Measurements from ENCODE around the gene DENND1C. TPM values are rescaled to one million over a fixed set of nuclear protein-coding genes. Genes with fewer than 3 reads are reported as not detected.

The DENND1C gene
- total RNA-seq, 1 donor from 2014 or later: not detected

DNA sequence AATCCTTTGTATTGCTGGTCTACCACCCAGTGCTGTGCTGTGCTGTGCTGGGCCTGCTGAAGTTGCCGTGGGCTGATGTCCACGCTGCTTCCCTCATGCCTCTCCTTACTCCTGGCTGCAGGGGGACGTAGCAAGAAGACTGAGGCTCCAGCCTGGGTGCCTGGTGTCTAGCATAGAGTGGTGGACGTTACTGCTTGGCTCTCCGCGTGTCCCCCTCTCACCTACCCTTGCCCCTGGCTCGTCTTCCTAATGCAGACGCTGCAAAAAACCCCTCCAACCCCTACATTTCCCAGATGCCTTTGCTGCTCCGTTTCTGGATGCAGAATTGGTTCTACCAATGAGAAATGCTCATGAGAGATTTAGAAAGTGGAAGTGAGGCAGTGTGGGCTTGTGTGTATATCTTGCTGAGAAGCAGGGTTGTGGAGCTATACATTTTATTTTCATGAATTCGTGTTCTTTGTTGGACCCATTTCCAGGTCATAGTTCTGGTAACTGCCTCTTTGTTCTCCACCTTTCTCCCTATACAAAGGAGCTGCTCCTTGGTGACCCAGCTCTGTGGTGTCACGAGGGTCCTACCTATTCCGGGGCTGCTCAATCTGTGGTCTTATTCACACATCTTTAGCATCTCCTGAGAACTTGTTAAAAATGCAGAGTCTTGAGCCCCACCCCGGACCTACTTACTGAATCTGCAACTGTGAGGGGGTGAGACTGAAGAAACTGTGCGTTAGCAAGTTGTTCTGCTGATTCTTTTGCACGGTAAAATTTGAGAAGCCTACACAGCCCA, 7.9 kb upstream of the DENND1C start:
- DNase-seq (ENCODE audit: extremely low spot score, unreplicated experiment): no peak
- H3K4me1 Mint-ChIP-seq (ENCODE audit: unreplicated experiment): no peaks in the 10 kb centered on the region
- peaks cover 5% of the 10 kb centered on the region for H3K9me3 Mint-ChIP-seq (ENCODE audit: unreplicated experiment)
- H3K36me3 Mint-ChIP-seq (ENCODE audit: unreplicated experiment): no peaks in the 10 kb centered on the region
- TF ChIP-seq, protein P1, sequence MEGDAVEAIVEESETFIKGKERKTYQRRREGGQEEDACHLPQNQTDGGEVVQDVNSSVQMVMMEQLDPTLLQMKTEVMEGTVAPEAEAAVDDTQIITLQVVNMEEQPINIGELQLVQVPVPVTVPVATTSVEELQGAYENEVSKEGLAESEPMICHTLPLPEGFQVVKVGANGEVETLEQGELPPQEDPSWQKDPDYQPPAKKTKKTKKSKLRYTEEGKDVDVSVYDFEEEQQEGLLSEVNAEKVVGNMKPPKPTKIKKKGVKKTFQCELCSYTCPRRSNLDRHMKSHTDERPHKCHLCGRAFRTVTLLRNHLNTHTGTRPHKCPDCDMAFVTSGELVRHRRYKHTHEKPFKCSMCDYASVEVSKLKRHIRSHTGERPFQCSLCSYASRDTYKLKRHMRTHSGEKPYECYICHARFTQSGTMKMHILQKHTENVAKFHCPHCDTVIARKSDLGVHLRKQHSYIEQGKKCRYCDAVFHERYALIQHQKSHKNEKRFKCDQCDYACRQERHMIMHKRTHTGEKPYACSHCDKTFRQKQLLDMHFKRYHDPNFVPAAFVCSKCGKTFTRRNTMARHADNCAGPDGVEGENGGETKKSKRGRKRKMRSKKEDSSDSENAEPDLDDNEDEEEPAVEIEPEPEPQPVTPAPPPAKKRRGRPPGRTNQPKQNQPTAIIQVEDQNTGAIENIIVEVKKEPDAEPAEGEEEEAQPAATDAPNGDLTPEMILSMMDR (IDR thresholded peaks at IDR 0.05): no peak
- H3K27me3 Mint-ChIP-seq (ENCODE audit: unreplicated experiment): peaks cover 2% of the 10 kb centered on the region
- no peak overlapping the region for H3K4me3 Mint-ChIP-seq (ENCODE audit: unreplicated experiment)
- H3K27ac Mint-ChIP-seq (ENCODE audit: unreplicated experiment): no peak overlapping the region

DNA sequence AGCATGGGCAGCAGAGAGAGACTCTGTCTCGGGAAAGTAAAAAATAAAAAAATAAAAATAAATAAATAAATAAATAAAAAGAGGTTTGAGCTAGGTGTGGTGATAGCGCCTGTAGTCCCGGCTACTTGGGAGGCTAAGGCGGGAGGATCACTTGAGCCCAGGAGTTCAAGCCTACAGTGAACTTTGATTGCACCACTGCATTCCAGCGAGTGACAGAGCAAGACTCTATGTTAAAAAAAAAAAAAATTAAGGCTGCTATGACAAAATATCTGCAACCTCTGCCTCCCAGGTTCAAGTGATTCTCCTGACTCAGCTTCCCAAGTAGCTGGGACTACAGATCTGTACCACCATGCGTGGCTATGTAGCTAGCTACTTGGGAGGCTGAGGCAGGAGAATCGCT, 3.2 kb upstream of the DENND1C start:
- TF ChIP-seq, protein P1 (IDR thresholded peaks at IDR 0.05): no peak
- H3K4me1 Mint-ChIP-seq (ENCODE audit: unreplicated experiment): no peaks in the 10 kb centered on the region
- DNase-seq (ENCODE audit: extremely low spot score, unreplicated experiment): no peak
- no peaks in the 10 kb centered on the region for H3K36me3 Mint-ChIP-seq (ENCODE audit: unreplicated experiment)
- no peaks in the 10 kb centered on the region for H3K9me3 Mint-ChIP-seq (ENCODE audit: unreplicated experiment)
- no peaks in the 10 kb centered on the region for H3K27me3 Mint-ChIP-seq (ENCODE audit: unreplicated experiment)
- H3K4me3 Mint-ChIP-seq (ENCODE audit: unreplicated experiment): no peak overlapping the region
- no peak overlapping the region for H3K27ac Mint-ChIP-seq (ENCODE audit: unreplicated experiment)

DNA sequence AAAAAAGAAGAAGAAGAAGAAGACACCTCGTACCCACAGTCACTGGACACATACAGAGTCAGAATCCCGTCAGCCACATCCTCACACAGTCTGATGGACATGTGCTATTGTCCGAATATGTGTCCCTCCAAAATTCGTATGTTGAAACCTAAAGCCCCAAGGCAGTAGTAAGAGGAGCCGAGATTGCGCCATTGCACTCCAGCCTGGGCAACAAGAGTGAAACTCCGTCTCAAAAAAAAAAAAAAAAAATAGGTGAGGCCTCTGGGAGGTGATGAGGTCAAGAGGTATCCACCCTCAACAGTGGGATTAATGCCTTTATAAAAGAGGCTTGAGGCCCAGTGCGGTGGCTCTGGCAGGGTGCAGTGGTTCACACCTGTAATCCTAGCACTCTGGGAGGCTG, 2.6 kb upstream of the DENND1C start:
- H3K27me3 Mint-ChIP-seq (ENCODE audit: unreplicated experiment): no peaks in the 10 kb centered on the region
- H3K4me1 Mint-ChIP-seq (ENCODE audit: unreplicated experiment): no peaks in the 10 kb centered on the region
- no peak overlapping the region for H3K4me3 Mint-ChIP-seq (ENCODE audit: unreplicated experiment)
- TF ChIP-seq, protein P1 (IDR thresholded peaks at IDR 0.05): no peak
- H3K9me3 Mint-ChIP-seq (ENCODE audit: unreplicated experiment): no peaks in the 10 kb centered on the region
- H3K36me3 Mint-ChIP-seq (ENCODE audit: unreplicated experiment): no peaks in the 10 kb centered on the region
- no peak for DNase-seq (ENCODE audit: extremely low spot score, unreplicated experiment)
- no peak overlapping the region for H3K27ac Mint-ChIP-seq (ENCODE audit: unreplicated experiment)

GRCh38 chr19:6483235-6483634, 1.6 kb upstream of the DENND1C start:
- Mint-ChIP-seq H3K9me3 (ENCODE audit: unreplicated experiment) (no peaks in the 10 kb centered on the region), H3K27ac (ENCODE audit: unreplicated experiment) (no peak overlapping the region), H3K36me3 (ENCODE audit: unreplicated experiment) (no peaks in the 10 kb centered on the region), H3K4me1 (ENCODE audit: unreplicated experiment) (no peaks in the 10 kb centered on the region), H3K27me3 (ENCODE audit: unreplicated experiment) (no peaks in the 10 kb centered on the region), H3K4me3 (ENCODE audit: unreplicated experiment) (no peak overlapping the region)
- no peak for DNase-seq (ENCODE audit: extremely low spot score, unreplicated experiment)
- TF ChIP-seq, protein P1 (IDR thresholded peaks at IDR 0.05): no peak

DNA sequence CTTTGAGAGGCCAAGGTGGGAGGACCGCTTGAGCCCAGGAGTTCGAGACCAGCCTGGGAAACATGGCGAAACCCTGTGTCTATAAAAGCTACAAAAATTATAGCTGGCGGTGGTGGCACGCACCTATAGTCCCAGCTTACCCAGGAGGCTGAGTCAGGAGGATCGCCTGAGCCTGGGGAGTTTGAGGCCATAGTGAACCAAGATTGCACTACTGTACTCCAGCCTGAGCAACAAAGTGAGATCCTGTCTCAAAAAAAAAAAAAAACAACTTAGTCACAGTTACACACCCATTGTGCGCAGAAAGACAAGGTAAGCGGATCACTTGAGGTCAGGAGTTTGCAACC, 728 bp upstream of the DENND1C start:
- H3K9me3 Mint-ChIP-seq (ENCODE audit: unreplicated experiment): no peaks in the 10 kb centered on the region
- TF ChIP-seq, protein P1 (IDR thresholded peaks at IDR 0.05): no peak
- no peak overlapping the region for H3K4me3 Mint-ChIP-seq (ENCODE audit: unreplicated experiment)
- H3K27me3 Mint-ChIP-seq (ENCODE audit: unreplicated experiment): no peaks in the 10 kb centered on the region
- no peak overlapping the region for H3K27ac Mint-ChIP-seq (ENCODE audit: unreplicated experiment)
- H3K36me3 Mint-ChIP-seq (ENCODE audit: unreplicated experiment): no peaks in the 10 kb centered on the region
- H3K4me1 Mint-ChIP-seq (ENCODE audit: unreplicated experiment): no peaks in the 10 kb centered on the region
- no peak for DNase-seq (ENCODE audit: extremely low spot score, unreplicated experiment)
